IgD-negative memory B cell (primary cell): Measurements from ENCODE around the gene DHRS9. TPM values are rescaled to one million over a fixed set of nuclear protein-coding genes. Genes with fewer than 3 reads are reported as not detected.

Experiments
- H3K27ac Mint-ChIP-seq, 3 donors: one replicate each; pipeline ENCODE4 v1.8.0; 2020 to 2022; ENCODE audit warnings: mild to moderate bottlenecking in 3 of 3, mixed read lengths in 3 of 3, moderate library complexity in 1 of 3
- H3K27me3 Mint-ChIP-seq: one replicate; pipeline ENCODE4 v1.8.0; 2021; ENCODE audit warnings: mixed read lengths
- H3K36me3 Mint-ChIP-seq: one replicate; pipeline ENCODE4 v1.8.0; 2020; ENCODE audit warnings: mild to moderate bottlenecking, mixed read lengths
- H3K4me1 Mint-ChIP-seq, 3 donors: one replicate each; pipeline ENCODE4 v1.8.0; 2020 to 2022; ENCODE audit warnings: mixed read lengths in 3 of 3, mild to moderate bottlenecking in 1 of 3
- H3K4me3 Mint-ChIP-seq, 4 donors: one replicate each; pipeline ENCODE4 v1.8.0; 2020 to 2022; ENCODE audit warnings: mild to moderate bottlenecking in 4 of 4, mixed read lengths in 4 of 4, moderate library complexity in 3 of 4
- H3K9me3 Mint-ChIP-seq, 3 donors: one replicate each; pipeline ENCODE4 v1.8.0; 2020 to 2021; ENCODE audit warnings: mixed read lengths in 3 of 3, mild to moderate bottlenecking in 1 of 3
- polyA plus RNA-seq: library from polyadenylated mRNA; unstranded; fragments of 300-500 nt; fragmentation: Illumina TruSeq; gene quantifications from one replicate; pipeline ENCODE4 v1.2.3, GENCODE V29; 2021

DHRS9 gene
- 3.3 TPM for polyA plus RNA-seq

- H3K9me3 Mint-ChIP-seq, result peaks cover 0 to 2% (median 0%) of the 10 kb centered on the region in 3 donors
- no peak within 1 kb of the TSS for H3K4me3 Mint-ChIP-seq
- H3K36me3 Mint-ChIP-seq, result peaks cover 2% of the 10 kb centered on the region
- no peak within 1 kb of the TSS for H3K27ac Mint-ChIP-seq
- peaks cover 12 to 17% (median 14%) of the 10 kb centered on the region in 3 donors for H3K4me1 Mint-ChIP-seq
- H3K27me3 Mint-ChIP-seq, result peaks cover 1% of the 10 kb centered on the region
These were observed at the start of gene DHRS9 for GRCh38 chr2:169069341-169069740. TSS of gene DHRS9 (plus strand) at chr2:169069563. CDS start at chr2:169081582, 12,019 bp downstream.

GRCh38 chr2:169023161-169023560, 46.2 kb upstream of the DHRS9 start:
- Mint-ChIP-seq H3K27ac (no peak overlapping the region), H3K9me3 (no peaks in the 10 kb centered on the region), H3K4me1 (no peaks in the 10 kb centered on the region), H3K36me3 (peaks cover under 1% of the 10 kb centered on the region), H3K4me3 (no peak overlapping the region), H3K27me3 (peaks cover 4% of the 10 kb centered on the region)

- Mint-ChIP-seq H3K27me3 (peaks cover 3% of the 10 kb centered on the region), H3K9me3 (no peaks in the 10 kb centered on the region), H3K4me3 (no peak overlapping the region), H3K27ac (no peak overlapping the region), H3K36me3 (peaks cover 2% of the 10 kb centered on the region), H3K4me1 (no peaks in the 10 kb centered on the region)
These were observed 43.3 kb upstream of the DHRS9 start for GRCh38 chr2:169026056-169026455.

- Mint-ChIP-seq H3K4me3 (no peak overlapping the region), H3K27ac (no peak overlapping the region), H3K36me3 (peaks cover 2% of the 10 kb centered on the region), H3K27me3 (peaks cover 3% of the 10 kb centered on the region), H3K9me3 (no peaks in the 10 kb centered on the region), H3K4me1 (no peaks in the 10 kb centered on the region)
These were observed 42.1 kb upstream of the DHRS9 start for GRCh38 chr2:169027234-169027633.

- H3K36me3 Mint-ChIP-seq, result peaks cover 4% of the 10 kb centered on the region
- peaks cover 3% of the 10 kb centered on the region for H3K27me3 Mint-ChIP-seq
- H3K27ac Mint-ChIP-seq, result no peak overlapping the region
- H3K4me3 Mint-ChIP-seq, result no peak overlapping the region
- no peaks in the 10 kb centered on the region for H3K4me1 Mint-ChIP-seq
- peaks cover 2 to 10% (median 3%) of the 10 kb centered on the region in 3 donors for H3K9me3 Mint-ChIP-seq
These were observed 40.0 kb upstream of the DHRS9 start for GRCh38 chr2:169029341-169029740.

- Mint-ChIP-seq H3K4me1 (no peaks in the 10 kb centered on the region), H3K4me3 (no peak within 1 kb of the TSS), H3K27me3 (peaks cover 3% of the 10 kb centered on the region), H3K9me3 (peaks cover 2 to 10% (median 6%) of the 10 kb centered on the region in 3 donors), H3K36me3 (peaks cover 4% of the 10 kb centered on the region), H3K27ac (no peak within 1 kb of the TSS)
These were observed 38.2 kb upstream of the DHRS9 start, which contains the start of gene ABCB11 for GRCh38 chr2:169031202-169031601. TSS of gene ABCB11 (minus strand) at chr2:169031324. CDS start at chr2:169018125, 13,199 bp downstream.

- Mint-ChIP-seq H3K4me1 (peaks cover 0 to 5% (median 2%) of the 10 kb centered on the region in 3 donors), H3K27me3 (no peaks in the 10 kb centered on the region), H3K9me3 (peaks cover 2 to 10% (median 6%) of the 10 kb centered on the region in 3 donors), H3K27ac (no peak overlapping the region), H3K4me3 (no peak overlapping the region), H3K36me3 (peaks cover 2% of the 10 kb centered on the region)
These were observed 35.1 kb upstream of the DHRS9 start for GRCh38 chr2:169034256-169034655.

GRCh38 chr2:169034984-169035544, 34.3 kb upstream of the DHRS9 start:
- H3K36me3 Mint-ChIP-seq, result peaks cover 2% of the 10 kb centered on the region
- H3K9me3 Mint-ChIP-seq, result peaks cover 2 to 10% (median 6%) of the 10 kb centered on the region in 3 donors
- H3K4me3 Mint-ChIP-seq, result no peak overlapping the region
- H3K27me3 Mint-ChIP-seq, result no peaks in the 10 kb centered on the region
- H3K4me1 Mint-ChIP-seq, result peaks cover 2 to 5% (median 5%) of the 10 kb centered on the region in 3 donors
- H3K27ac Mint-ChIP-seq, result no peak overlapping the region

GRCh38 chr2:169035887-169036286, 33.5 kb upstream of the DHRS9 start:
- peaks cover 2% of the 10 kb centered on the region for H3K36me3 Mint-ChIP-seq

GRCh38 chr2:169036736-169037440, 32.5 kb upstream of the DHRS9 start:
- H3K36me3 Mint-ChIP-seq, result peaks cover 2% of the 10 kb centered on the region
- H3K27me3 Mint-ChIP-seq, result peaks cover 2% of the 10 kb centered on the region
- peaks cover 5 to 10% (median 6%) of the 10 kb centered on the region in 3 donors for H3K9me3 Mint-ChIP-seq
- H3K4me1 Mint-ChIP-seq, result peaks cover 2 to 5% (median 5%) of the 10 kb centered on the region in 3 donors
- no peak overlapping the region for H3K4me3 Mint-ChIP-seq
- no peak overlapping the region for H3K27ac Mint-ChIP-seq

More at GRCh38 chr2:169035887-169036286, 33.5 kb upstream of the DHRS9 start:
- H3K4me3 Mint-ChIP-seq, result no peak overlapping the region
- H3K9me3 Mint-ChIP-seq, result peaks cover 2 to 10% (median 6%) of the 10 kb centered on the region in 3 donors
- peaks cover 2 to 5% (median 5%) of the 10 kb centered on the region in 3 donors for H3K4me1 Mint-ChIP-seq
- H3K27me3 Mint-ChIP-seq, result no peaks in the 10 kb centered on the region
- no peak overlapping the region for H3K27ac Mint-ChIP-seq

- H3K27me3 Mint-ChIP-seq, result peaks cover 2% of the 10 kb centered on the region
- H3K9me3 Mint-ChIP-seq, result peaks cover 5 to 7% (median 6%) of the 10 kb centered on the region in 3 donors
- peaks cover 2 to 5% (median 5%) of the 10 kb centered on the region in 3 donors for H3K4me1 Mint-ChIP-seq
- no peak overlapping the region for H3K4me3 Mint-ChIP-seq
- peak overlapping the region in 1 of 3 donors; percentile 17 for H3K27ac Mint-ChIP-seq
- H3K36me3 Mint-ChIP-seq, result peaks cover 3% of the 10 kb centered on the region
These were observed 31.0 kb upstream of the DHRS9 start for GRCh38 chr2:169038338-169038757.

- Mint-ChIP-seq H3K9me3 (peaks cover 4 to 8% (median 5%) of the 10 kb centered on the region in 3 donors), H3K36me3 (peaks cover 4% of the 10 kb centered on the region), H3K27me3 (peaks cover 2% of the 10 kb centered on the region), H3K27ac (no peak overlapping the region), H3K4me1 (peaks cover 2 to 6% (median 5%) of the 10 kb centered on the region in 3 donors), H3K4me3 (peak overlapping the region in 1 of 4 donors; percentile 57)
These were observed 29.7 kb upstream of the DHRS9 start for GRCh38 chr2:169039702-169040101.

- Mint-ChIP-seq H3K27me3 (peaks cover 2% of the 10 kb centered on the region), H3K4me1 (peaks cover 2 to 7% (median 5%) of the 10 kb centered on the region in 3 donors), H3K9me3 (peaks cover 4 to 6% (median 5%) of the 10 kb centered on the region in 3 donors), H3K4me3 (no peak overlapping the region), H3K27ac (no peak overlapping the region), H3K36me3 (peaks cover 6% of the 10 kb centered on the region)
These were observed 27.8 kb upstream of the DHRS9 start for GRCh38 chr2:169041594-169041993.

GRCh38 chr2:169042856-169043255, 26.5 kb upstream of the DHRS9 start:
- H3K27me3 Mint-ChIP-seq, result peaks cover 2% of the 10 kb centered on the region
- no peak overlapping the region for H3K4me3 Mint-ChIP-seq
- peaks cover 6% of the 10 kb centered on the region for H3K36me3 Mint-ChIP-seq
- peaks cover 2 to 5% (median 5%) of the 10 kb centered on the region in 3 donors for H3K4me1 Mint-ChIP-seq
- peaks cover 4 to 6% (median 5%) of the 10 kb centered on the region in 3 donors for H3K9me3 Mint-ChIP-seq
- H3K27ac Mint-ChIP-seq, result no peak overlapping the region

GRCh38 chr2:169046440-169047151, 22.8 kb upstream of the DHRS9 start:
- Mint-ChIP-seq H3K36me3 (peaks cover 6% of the 10 kb centered on the region), H3K4me3 (no peak overlapping the region), H3K4me1 (peaks cover 0 to 2% (median 0%) of the 10 kb centered on the region in 3 donors), H3K27me3 (peaks cover under 1% of the 10 kb centered on the region), H3K27ac (no peak overlapping the region), H3K9me3 (peaks cover 4 to 6% (median 4%) of the 10 kb centered on the region in 3 donors)
